ENCODE measurements around the gene ABCC4.
A peak's percentile ranks its signal among the peaks of the same experiment; 100 is the strongest.

Gene ABCC4

DNA sequence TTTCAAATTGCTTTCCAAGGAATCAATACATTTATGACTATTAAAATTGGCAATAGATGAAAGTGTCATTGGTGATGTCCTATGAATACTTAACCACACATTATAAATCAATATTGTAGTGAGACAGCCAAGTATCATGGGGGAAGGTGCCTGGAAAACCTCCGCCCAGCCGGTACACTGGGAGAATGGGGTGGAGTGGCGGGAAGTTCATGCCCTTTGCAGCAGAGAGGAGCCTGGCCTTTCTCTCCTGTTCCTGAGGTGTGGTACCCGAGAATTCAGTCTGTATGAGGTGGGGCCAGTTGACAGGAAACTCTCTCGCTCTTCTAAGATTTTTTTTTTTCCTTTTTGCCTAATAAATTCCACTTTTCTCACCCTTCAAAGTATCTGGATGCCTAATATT, 25.4 kb upstream of the ABCC4 start:
- no peak overlapping the region for H3K27ac ChIP-seq (ENCODE audit: low read depth, low read length, severe bottlenecking)
- H3K36me3 ChIP-seq (ENCODE audit: control insufficient read depth, insufficient read depth, low read length): no peaks in the 10 kb centered on the region
- WGBS, 2 experiments (ENCODE audit: insufficient coverage in 2 of 2): 82 to 94% methylated on average over 3 to 4 of the region's 5 CpGs
- H3K9me3 ChIP-seq (ENCODE audit: control insufficient read depth, low read length): no peaks in the 10 kb centered on the region
- H3K4me3 ChIP-seq (ENCODE audit: extremely low read depth, insufficient read depth, low read length, poor library complexity, severe bottlenecking): no peak overlapping the region
- H3K4me1 ChIP-seq (ENCODE audit: control insufficient read depth, insufficient read depth, low read length, poor library complexity, severe bottlenecking): no peaks in the 10 kb centered on the region

DNA sequence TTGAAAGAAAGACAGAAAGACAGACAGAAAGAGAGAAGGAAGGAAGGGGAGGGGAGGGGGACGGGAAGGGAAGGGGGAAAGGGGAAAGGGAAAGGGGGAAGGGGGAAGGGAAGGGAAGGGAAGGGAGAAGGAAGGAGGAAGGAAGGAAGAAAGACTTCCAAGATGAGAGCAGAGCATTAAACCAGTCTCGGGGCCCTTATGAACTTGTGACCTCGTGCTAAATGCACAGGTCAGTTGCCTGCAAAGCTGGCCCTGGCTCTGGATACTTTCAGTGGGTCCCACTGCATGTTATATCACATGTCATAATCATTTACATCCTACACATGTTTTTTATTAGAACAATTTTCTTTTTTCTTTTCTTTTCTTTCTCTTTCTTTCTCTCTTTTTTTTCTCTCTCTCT, 24.2 kb upstream of the ABCC4 start:
- Histone ChIP-seq H3K4me3 (ENCODE audit: extremely low read depth, insufficient read depth, low read length, poor library complexity, severe bottlenecking) (no peak overlapping the region), H3K36me3 (ENCODE audit: control insufficient read depth, insufficient read depth, low read length) (no peaks in the 10 kb centered on the region), H3K4me1 (ENCODE audit: control insufficient read depth, insufficient read depth, low read length, poor library complexity, severe bottlenecking) (no peaks in the 10 kb centered on the region), H3K27ac (ENCODE audit: low read depth, low read length, severe bottlenecking) (no peak overlapping the region), H3K9me3 (ENCODE audit: control insufficient read depth, low read length) (no peaks in the 10 kb centered on the region)
- WGBS, 2 experiments (ENCODE audit: insufficient coverage in 2 of 2): 87 to 100% methylated on average over 2 of the region's 3 CpGs

DNA sequence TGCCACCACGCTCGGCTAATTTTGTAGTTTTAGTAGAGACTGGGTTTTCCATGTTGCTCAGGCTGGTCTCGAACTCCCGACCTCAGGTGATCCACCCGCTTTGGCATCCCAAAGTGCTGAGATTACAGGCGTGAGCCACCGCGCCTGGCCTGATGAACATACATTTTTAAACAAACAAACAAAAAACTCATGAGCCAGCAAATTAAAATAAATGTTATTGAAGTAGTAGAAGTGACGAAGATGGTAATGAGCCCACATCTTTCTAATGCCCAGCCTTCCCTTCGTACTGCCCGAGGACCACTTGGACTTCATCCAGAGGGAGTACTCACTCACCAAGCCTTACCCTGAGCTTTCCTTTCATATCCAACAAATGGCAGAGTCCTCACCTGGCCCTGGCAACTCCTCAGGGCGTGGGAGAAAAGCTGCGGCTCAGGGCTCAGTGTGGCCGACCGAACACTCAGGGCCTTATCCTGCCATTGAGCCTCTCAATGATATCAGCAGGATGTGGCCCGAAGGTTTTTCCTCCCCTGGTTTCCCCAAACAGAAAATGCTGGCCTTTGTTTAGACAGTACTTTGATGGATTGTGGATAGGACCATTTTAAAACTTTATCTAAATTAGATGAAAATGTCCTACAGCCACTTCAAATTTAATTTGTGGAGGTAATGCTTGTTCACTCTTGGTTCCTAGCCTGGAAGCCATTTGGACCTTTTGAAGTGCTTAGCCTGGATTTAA, 22.8 kb upstream of the ABCC4 start:
- Histone ChIP-seq H3K4me1 (ENCODE audit: control insufficient read depth, insufficient read depth, low read length, poor library complexity, severe bottlenecking) (no peaks in the 10 kb centered on the region), H3K36me3 (ENCODE audit: control insufficient read depth, insufficient read depth, low read length) (no peaks in the 10 kb centered on the region), H3K9me3 (ENCODE audit: control insufficient read depth, low read length) (no peaks in the 10 kb centered on the region), H3K4me3 (ENCODE audit: extremely low read depth, insufficient read depth, low read length, poor library complexity, severe bottlenecking) (no peak overlapping the region), H3K27ac (ENCODE audit: low read depth, low read length, severe bottlenecking) (no peak overlapping the region)
- WGBS, 2 experiments (ENCODE audit: insufficient coverage in 2 of 2): 84 to 90% methylated on average over 9 of the region's 16 CpGs

- WGBS, 2 experiments (ENCODE audit: insufficient coverage in 2 of 2): 86 to 94% methylated on average over 5 to 6 of the region's 9 CpGs
- H3K4me3 ChIP-seq (ENCODE audit: extremely low read depth, insufficient read depth, low read length, poor library complexity, severe bottlenecking): no peak overlapping the region
- H3K36me3 ChIP-seq (ENCODE audit: control insufficient read depth, insufficient read depth, low read length): no peaks in the 10 kb centered on the region
- no peak overlapping the region for H3K27ac ChIP-seq (ENCODE audit: low read depth, low read length, severe bottlenecking)
- H3K4me1 ChIP-seq (ENCODE audit: control insufficient read depth, insufficient read depth, low read length, poor library complexity, severe bottlenecking): peaks cover under 1% of the 10 kb centered on the region
- H3K9me3 ChIP-seq (ENCODE audit: control insufficient read depth, low read length): no peaks in the 10 kb centered on the region
Measured at GRCh38 chr13:95319551-95320274, 18.5 kb upstream of the ABCC4 start.

DNA sequence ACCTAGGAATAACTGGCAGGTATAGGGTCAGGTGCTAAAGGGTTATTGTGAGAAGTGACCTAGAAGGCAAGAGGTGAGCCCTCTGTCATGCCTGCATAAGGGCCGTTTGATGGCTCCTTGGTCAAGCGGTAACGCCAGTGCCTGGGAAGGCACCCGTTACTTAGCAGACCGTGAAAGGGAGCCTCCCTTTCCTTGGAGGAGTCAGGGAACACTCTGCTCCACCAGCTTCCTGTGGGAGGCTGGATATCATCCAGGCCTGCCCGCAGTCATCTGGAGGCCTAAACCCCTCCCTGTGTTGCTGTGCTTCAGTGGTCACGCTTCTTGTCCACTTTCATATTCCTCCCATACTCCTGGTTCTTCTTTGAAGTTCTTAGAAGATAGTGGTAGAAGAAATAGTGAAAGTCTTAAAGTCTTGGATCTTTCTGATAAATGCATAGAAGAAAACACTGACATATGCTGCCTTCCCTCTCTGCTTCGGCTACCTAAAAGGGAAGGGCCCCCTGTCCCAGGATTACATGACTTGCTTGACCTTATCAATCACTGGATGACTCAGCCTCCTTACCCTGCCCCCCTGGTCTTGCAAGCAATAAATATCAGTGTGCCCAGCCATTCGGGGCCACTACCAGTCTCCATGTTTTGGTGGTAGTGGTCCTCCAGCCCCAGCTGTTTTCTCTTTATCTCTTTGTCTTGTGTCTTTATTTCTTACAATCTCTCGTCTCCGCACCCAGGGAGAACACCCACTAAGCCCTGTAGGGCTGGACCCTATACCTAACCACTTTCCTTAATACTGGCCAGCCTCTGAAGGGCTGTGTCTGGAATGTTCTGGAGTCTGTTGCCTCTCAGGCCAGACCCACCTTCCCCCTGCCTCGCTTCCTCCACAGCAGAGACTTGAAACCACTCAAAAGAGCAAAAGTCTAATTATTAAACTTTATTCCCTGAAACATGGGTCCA, 16.1 kb upstream of the ABCC4 start:
- Histone ChIP-seq H3K4me1 (ENCODE audit: control insufficient read depth, insufficient read depth, low read length, poor library complexity, severe bottlenecking) (peaks cover 6% of the 10 kb centered on the region), H3K27ac (ENCODE audit: low read depth, low read length, severe bottlenecking) (peak overlapping the region; percentile 23), H3K4me3 (ENCODE audit: extremely low read depth, insufficient read depth, low read length, poor library complexity, severe bottlenecking) (no peak overlapping the region), H3K36me3 (ENCODE audit: control insufficient read depth, insufficient read depth, low read length) (no peaks in the 10 kb centered on the region), H3K9me3 (ENCODE audit: control insufficient read depth, low read length) (no peaks in the 10 kb centered on the region)
- WGBS, 2 experiments (ENCODE audit: insufficient coverage in 2 of 2): 83 to 89% methylated on average over 7 to 8 of the region's 12 CpGs

DNA sequence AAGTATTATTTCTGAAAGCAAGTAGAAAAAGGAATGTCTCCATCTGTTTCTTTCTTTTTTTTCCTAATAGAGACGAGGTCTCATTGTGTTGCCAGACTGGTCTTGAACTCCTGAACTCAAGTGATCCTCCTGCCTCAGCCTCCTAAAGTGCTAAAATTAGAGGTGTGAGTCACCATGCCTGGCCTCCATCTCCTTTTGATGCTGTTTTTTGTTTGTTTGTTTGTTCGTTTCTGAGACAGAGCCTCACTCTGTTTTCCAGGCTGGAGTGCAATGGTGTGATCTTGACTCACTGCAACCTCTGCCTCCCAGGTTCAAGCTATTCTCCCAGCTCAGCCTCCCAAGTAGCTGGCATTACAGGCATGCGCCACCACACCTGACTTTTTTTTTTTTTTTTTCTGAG, 14.5 kb upstream of the ABCC4 start:
- 100% methylated on average over 2 of the region's 3 CpGs; no CpG with 5 or more reads in 1 of the 2 experiments for WGBS, 2 experiments (ENCODE audit: insufficient coverage in 2 of 2)
- no peaks in the 10 kb centered on the region for H3K36me3 ChIP-seq (ENCODE audit: control insufficient read depth, insufficient read depth, low read length)

GRCh38 chr13:95307507-95307906, 6.3 kb upstream of the ABCC4 start:
- Histone ChIP-seq H3K9me3 (ENCODE audit: control insufficient read depth, low read length) (no peaks in the 10 kb centered on the region), H3K4me3 (ENCODE audit: extremely low read depth, insufficient read depth, low read length, poor library complexity, severe bottlenecking) (no peak overlapping the region), H3K4me1 (ENCODE audit: control insufficient read depth, insufficient read depth, low read length, poor library complexity, severe bottlenecking) (no peaks in the 10 kb centered on the region), H3K27ac (ENCODE audit: low read depth, low read length, severe bottlenecking) (no peak overlapping the region), H3K36me3 (ENCODE audit: control insufficient read depth, insufficient read depth, low read length) (no peaks in the 10 kb centered on the region)
- WGBS, 2 experiments (ENCODE audit: insufficient coverage in 2 of 2): 92 to 95% methylated on average over 5 to 6 of the region's 6 CpGs

More for the DNA sequence above, 14.5 kb upstream of the ABCC4 start:
- Histone ChIP-seq H3K9me3 (ENCODE audit: control insufficient read depth, low read length) (no peaks in the 10 kb centered on the region), H3K27ac (ENCODE audit: low read depth, low read length, severe bottlenecking) (no peak overlapping the region), H3K4me3 (ENCODE audit: extremely low read depth, insufficient read depth, low read length, poor library complexity, severe bottlenecking) (no peak overlapping the region), H3K4me1 (ENCODE audit: control insufficient read depth, insufficient read depth, low read length, poor library complexity, severe bottlenecking) (peaks cover 6% of the 10 kb centered on the region)

DNA sequence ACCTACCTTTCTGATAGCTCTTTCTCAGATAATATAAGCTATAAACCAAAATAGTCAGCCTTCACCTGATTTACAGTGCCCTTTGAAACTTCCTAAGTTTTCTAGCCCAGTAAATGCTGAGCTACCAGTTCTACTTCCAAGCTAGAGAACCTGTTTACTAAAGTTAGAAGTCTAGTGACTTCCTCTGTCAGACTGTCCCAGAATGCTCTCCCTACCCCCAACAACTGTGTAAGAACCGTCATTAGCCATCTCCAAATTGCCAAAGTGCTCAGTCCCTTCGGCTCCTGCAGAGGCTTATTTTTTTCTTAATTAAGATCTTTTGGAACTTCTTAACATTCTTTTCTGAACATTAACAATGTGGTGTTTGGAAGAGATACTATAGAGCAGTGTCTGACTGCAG, 3.2 kb upstream of the ABCC4 start:
- Histone ChIP-seq H3K4me3 (ENCODE audit: extremely low read depth, insufficient read depth, low read length, poor library complexity, severe bottlenecking) (no peak overlapping the region), H3K27ac (ENCODE audit: low read depth, low read length, severe bottlenecking) (no peak overlapping the region)
- 80% methylated on average over 1 of the region's 2 CpGs; no CpG with 5 or more reads in 1 of the 2 experiments for WGBS, 2 experiments (ENCODE audit: insufficient coverage in 2 of 2)

DNA sequence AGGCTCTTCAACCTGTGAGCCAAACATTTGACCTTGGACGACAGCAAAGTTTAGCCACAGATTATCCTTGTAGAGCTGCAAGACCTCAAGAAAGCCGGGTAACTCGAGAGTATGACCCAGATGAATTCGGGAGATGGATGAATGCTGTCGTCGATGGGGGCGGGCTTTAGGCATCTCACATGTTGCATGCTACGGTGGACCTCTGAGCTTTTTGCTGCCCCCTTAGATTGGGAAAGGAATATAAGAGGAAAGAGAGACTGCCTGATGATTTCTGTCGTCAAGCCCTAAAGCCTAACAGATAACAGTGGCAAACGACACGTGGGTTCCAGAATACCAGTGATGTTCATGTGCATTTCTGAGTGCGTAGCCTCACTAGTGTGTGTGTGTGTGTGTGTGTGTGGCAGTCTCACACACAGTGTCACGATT, 730 bp upstream of the ABCC4 start:
- 32 to 44% methylated on average over 12 of the region's 13 CpGs for WGBS, 2 experiments (ENCODE audit: insufficient coverage in 2 of 2)

More for the DNA sequence above, 3.2 kb upstream of the ABCC4 start:
- no peaks in the 10 kb centered on the region for H3K9me3 ChIP-seq (ENCODE audit: control insufficient read depth, low read length)
- no peaks in the 10 kb centered on the region for H3K36me3 ChIP-seq (ENCODE audit: control insufficient read depth, insufficient read depth, low read length)
- H3K4me1 ChIP-seq (ENCODE audit: control insufficient read depth, insufficient read depth, low read length, poor library complexity, severe bottlenecking): no peaks in the 10 kb centered on the region

DNA sequence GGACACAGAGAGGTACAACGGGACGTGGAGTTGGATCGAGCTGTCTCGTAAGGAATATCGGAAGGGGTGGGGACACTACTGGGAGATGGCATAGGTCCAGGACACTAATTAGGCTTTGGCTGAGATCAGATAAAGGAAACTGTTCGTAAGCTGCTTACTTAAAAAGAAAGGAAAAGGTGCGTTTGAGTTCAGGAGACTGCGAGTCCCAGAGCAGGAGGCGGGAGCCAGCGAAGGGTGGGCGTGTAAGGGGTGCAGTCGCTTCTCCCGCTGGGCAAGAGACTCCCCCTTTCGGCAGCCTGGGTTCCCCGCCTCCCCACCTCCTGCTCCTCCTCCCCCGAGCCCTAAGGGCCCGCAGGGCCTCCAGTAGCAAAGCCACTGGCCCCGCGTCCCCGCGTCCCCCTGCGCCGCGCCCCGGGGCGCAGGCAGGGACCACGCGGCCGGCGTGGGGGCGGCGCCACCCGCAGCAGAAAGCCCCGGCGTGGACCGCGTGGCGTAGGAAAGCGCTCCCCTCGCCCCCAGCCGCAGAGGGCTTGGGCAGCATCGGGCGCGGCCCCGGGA, 547 bp downstream of the ABCC4 start:
- Histone ChIP-seq H3K4me3 (ENCODE audit: extremely low read depth, insufficient read depth, low read length, poor library complexity, severe bottlenecking) (peak overlapping the region; percentile 70), H3K9me3 (ENCODE audit: control insufficient read depth, low read length) (no peaks in the 10 kb centered on the region), H3K36me3 (ENCODE audit: control insufficient read depth, insufficient read depth, low read length) (no peaks in the 10 kb centered on the region), H3K27ac (ENCODE audit: low read depth, low read length, severe bottlenecking) (no peak overlapping the region), H3K4me1 (ENCODE audit: control insufficient read depth, insufficient read depth, low read length, poor library complexity, severe bottlenecking) (no peaks in the 10 kb centered on the region)
- WGBS, 2 experiments (ENCODE audit: insufficient coverage in 2 of 2): 5 to 6% methylated on average over 35 to 37 of the region's 45 CpGs

More for the DNA sequence above, 730 bp upstream of the ABCC4 start:
- H3K4me1 ChIP-seq (ENCODE audit: control insufficient read depth, insufficient read depth, low read length, poor library complexity, severe bottlenecking): no peaks in the 10 kb centered on the region
- H3K36me3 ChIP-seq (ENCODE audit: control insufficient read depth, insufficient read depth, low read length): no peaks in the 10 kb centered on the region
- H3K9me3 ChIP-seq (ENCODE audit: control insufficient read depth, low read length): no peaks in the 10 kb centered on the region
- no peak overlapping the region for H3K27ac ChIP-seq (ENCODE audit: low read depth, low read length, severe bottlenecking)
- peak overlapping the region; percentile 70 for H3K4me3 ChIP-seq (ENCODE audit: extremely low read depth, insufficient read depth, low read length, poor library complexity, severe bottlenecking)

Data from mesodermal cell (in vitro differentiated cells).